H9 (cell line): Measurements from ENCODE around the gene SUPT6H. TPM values are rescaled to one million over a fixed set of nuclear protein-coding genes. Genes with fewer than 3 reads are reported as not detected.
A peak's percentile ranks its signal among the peaks of the same experiment; 100 is the strongest.

Source experiments
- DNase-seq: peaks from one replicate; pipeline ENCODE4 v3.0.0-alpha.2; 2017
- H2AFZ ChIP-seq: one replicate; pipeline ENCODE4 v1.6.1; 2013; ENCODE audit warnings: mild to moderate bottlenecking, low read length, control low read depth, moderate library complexity
- H2AK5ac ChIP-seq: 2 replicates; pipeline ENCODE4 v1.6.1; 2013; ENCODE audit warnings: low read length, control low read depth, mixed read lengths; ENCODE audit not compliant: insufficient read length
- H2BK120ac ChIP-seq: one replicate; pipeline ENCODE4 v1.6.1; 2013; ENCODE audit warnings: low read depth, mild to moderate bottlenecking, low read length, control low read depth, inconsistent platforms; ENCODE audit not compliant: poor library complexity, severe bottlenecking
- H2BK12ac ChIP-seq: 2 replicates; pipeline ENCODE4 v1.6.1; 2013; ENCODE audit warnings: low read length, control low read depth, mixed read lengths, low read depth; ENCODE audit not compliant: insufficient read length
- H2BK15ac ChIP-seq: 2 replicates; pipeline ENCODE4 v1.6.1; 2013; ENCODE audit warnings: low read depth, low read length, control low read depth
- H2BK20ac ChIP-seq: one replicate; pipeline ENCODE4 v1.6.1; 2013; ENCODE audit warnings: low read depth, mild to moderate bottlenecking, low read length, control low read depth, inconsistent platforms; ENCODE audit not compliant: poor library complexity, severe bottlenecking
- H2BK5ac ChIP-seq: 2 replicates; pipeline ENCODE4 v1.6.1; 2013; ENCODE audit warnings: low read length, control low read depth, mixed read lengths; ENCODE audit not compliant: insufficient read length
- H3K14ac ChIP-seq: 2 replicates; pipeline ENCODE4 v1.6.1; 2013; ENCODE audit warnings: low read length, control low read depth; ENCODE audit not compliant: insufficient read depth
- H3K18ac ChIP-seq: 2 replicates; pipeline ENCODE4 v1.6.1; 2013; ENCODE audit warnings: low read depth, mild to moderate bottlenecking, mixed read lengths, low read length, control low read depth; ENCODE audit not compliant: insufficient read length
- H3K23ac ChIP-seq: 2 replicates; pipeline ENCODE4 v1.6.1; 2013; ENCODE audit warnings: low read length, control low read depth, mixed read lengths, low read depth; ENCODE audit not compliant: insufficient read length
- H3K23me2 ChIP-seq: 2 replicates; pipeline ENCODE4 v1.6.1; 2013; ENCODE audit warnings: low read depth, mild to moderate bottlenecking, mixed read lengths, low read length, control low read depth; ENCODE audit not compliant: insufficient read length, poor library complexity, severe bottlenecking
- H3K27ac ChIP-seq: 2 replicates; pipeline ENCODE4 v1.5.1; 2013; ENCODE audit warnings: low read length, control low read depth, mixed read lengths, low read depth; ENCODE audit not compliant: insufficient read length
- H3K27me3 ChIP-seq: 2 replicates; pipeline ENCODE4 v1.6.1; 2013; ENCODE audit warnings: low read length, control low read depth, inconsistent platforms; ENCODE audit not compliant: insufficient read depth
- H3K4ac ChIP-seq: 2 replicates; pipeline ENCODE4 v1.6.1; 2013; ENCODE audit warnings: low read depth, mild to moderate bottlenecking, control low read depth, inconsistent platforms, low read length, moderate library complexity
- H3K4me1 ChIP-seq: 2 replicates; pipeline ENCODE4 v1.6.1; 2013; ENCODE audit warnings: low read length, control low read depth, inconsistent platforms; ENCODE audit not compliant: insufficient read depth
- H3K4me2 ChIP-seq: 2 replicates; pipeline ENCODE4 v1.6.1; 2013; ENCODE audit warnings: low read length, control low read depth, mixed read lengths; ENCODE audit not compliant: insufficient read length, insufficient read depth
- H3K56ac ChIP-seq: 2 replicates; pipeline ENCODE4 v1.6.1; 2013; ENCODE audit warnings: low read depth, mild to moderate bottlenecking, mixed read lengths, low read length, control low read depth; ENCODE audit not compliant: insufficient read length
- H3K79me1 ChIP-seq: 2 replicates; pipeline ENCODE4 v1.6.1; 2013; ENCODE audit warnings: low read depth, mild to moderate bottlenecking, moderate library complexity, low read length, control low read depth, inconsistent platforms; ENCODE audit not compliant: insufficient read depth, poor library complexity, severe bottlenecking
- H3K79me2 ChIP-seq: 2 replicates; pipeline ENCODE4 v1.6.1; 2013; ENCODE audit warnings: low read length, control low read depth, inconsistent platforms; ENCODE audit not compliant: insufficient read depth
- H3K9ac ChIP-seq: 2 replicates; pipeline ENCODE4 v1.6.1; 2013; ENCODE audit warnings: low read length, control low read depth, mixed read lengths; ENCODE audit not compliant: insufficient read length; ENCODE audit errors: extremely low read depth
- H3K9me3 ChIP-seq: one replicate; pipeline ENCODE4 v1.6.1; 2013; ENCODE audit warnings: low read depth, low read length, inconsistent platforms; ENCODE audit not compliant: control insufficient read depth
- H3T11ph ChIP-seq: one replicate; pipeline ENCODE4 v1.6.1; 2013; ENCODE audit warnings: mild to moderate bottlenecking, low read length, control low read depth, inconsistent platforms
- H4K20me1 ChIP-seq: one replicate; pipeline ENCODE4 v1.6.1; 2013; ENCODE audit not compliant: control insufficient read depth, insufficient read length, insufficient read depth
- H4K5ac ChIP-seq: 2 replicates; pipeline ENCODE4 v1.6.1; 2013; ENCODE audit warnings: low read depth, mild to moderate bottlenecking, mixed read lengths, low read length, control low read depth; ENCODE audit not compliant: insufficient read length
- H4K8ac ChIP-seq: replicated peaks from 2 replicates; pipeline ENCODE4 v1.6.1; 2013; ENCODE audit warnings: low read length, control low read depth, mixed read lengths, low read depth; ENCODE audit not compliant: insufficient read length
- H4K91ac ChIP-seq: 2 replicates; pipeline ENCODE4 v1.6.1; 2013; ENCODE audit warnings: low read depth, mild to moderate bottlenecking, moderate library complexity, mixed read lengths, low read length, control low read depth; ENCODE audit not compliant: insufficient read length
- H3K27ac Mint-ChIP-seq, 3 experiments: 2 replicates in 2 of 3; 3 replicates in 1 of 3; pipeline ENCODE4 v1.8.0; 2020 to 2021; ENCODE audit warnings: mixed read lengths in 3 of 3, mild to moderate bottlenecking in 1 of 3, moderate library complexity in 1 of 3
- H3K27me3 Mint-ChIP-seq: 2 replicates; pipeline ENCODE4 v1.8.0; 2021; ENCODE audit warnings: low read depth, mild to moderate bottlenecking, moderate library complexity, mixed read lengths
- H3K36me3 Mint-ChIP-seq, 3 experiments: 2 replicates in 2 of 3; 3 replicates in 1 of 3; pipeline ENCODE4 v1.8.0; 2020 to 2021; ENCODE audit warnings: low read depth in 3 of 3, mixed read lengths in 3 of 3; ENCODE audit not compliant: insufficient read depth in 1 of 3
- H3K4me1 Mint-ChIP-seq, 2 experiments: 2 replicates each; pipeline ENCODE4 v1.8.0; 2020; ENCODE audit warnings: mixed read lengths in 2 of 2
- H3K4me3 Mint-ChIP-seq, 2 experiments: 2 replicates in 1 of 2; 3 replicates in 1 of 2; pipeline ENCODE4 v1.8.0; 2020 to 2021; ENCODE audit warnings: mild to moderate bottlenecking in 2 of 2, mixed read lengths in 2 of 2, moderate library complexity in 1 of 2
- H3K9me3 Mint-ChIP-seq, 2 experiments: 2 replicates in 1 of 2; 3 replicates in 1 of 2; pipeline ENCODE4 v1.8.0; 2020; ENCODE audit warnings: mild to moderate bottlenecking in 2 of 2, mixed read lengths in 2 of 2, moderate library complexity in 1 of 2
- WGBS: extraction: QIAGEN DNeasy Blood & Tissue Kit; methylation state at CpG from one replicate; pipeline ENCODE4 v1.1.7; 2013; ENCODE audit warnings: missing lambda C conversion rate, low lambda C conversion rate, mixed read lengths; ENCODE audit not compliant: insufficient read length; ENCODE audit errors: extremely low coverage; 5-methylcytosine and 5-hydroxymethylcytosine counted together
- long read RNA-seq: library from polyadenylated mRNA; unstranded; transcript quantifications from one replicate; pipeline ENCODE4 v2.0.0, GENCODE V29; 2020
- total RNA-seq: library from RNA; stranded (reverse); gene quantifications from 2 replicates; pipeline ENCODE4 v1.2.1, GENCODE V29; 2021
- TF ChIP-seq, protein P1 (sequence below): fragments of 200-600 bp; sonication (generic); conservative IDR thresholded peaks from 3 replicates; pipeline ENCODE4 v1.8.0; 2021; ENCODE audit warnings: antibody characterized with exemption, mild to moderate bottlenecking

The SUPT6H gene
- 78.5 and 85.8 TPM in 2 replicates for total RNA-seq
- long read RNA-seq, full-length matches to known transcripts, result 12 of 66 reads
- long read RNA-seq, partial matches to known transcripts, result 43 of 66 reads
- long read RNA-seq, other reads (novel, unspliced or antisense), result 11 of 66 reads

DNA sequence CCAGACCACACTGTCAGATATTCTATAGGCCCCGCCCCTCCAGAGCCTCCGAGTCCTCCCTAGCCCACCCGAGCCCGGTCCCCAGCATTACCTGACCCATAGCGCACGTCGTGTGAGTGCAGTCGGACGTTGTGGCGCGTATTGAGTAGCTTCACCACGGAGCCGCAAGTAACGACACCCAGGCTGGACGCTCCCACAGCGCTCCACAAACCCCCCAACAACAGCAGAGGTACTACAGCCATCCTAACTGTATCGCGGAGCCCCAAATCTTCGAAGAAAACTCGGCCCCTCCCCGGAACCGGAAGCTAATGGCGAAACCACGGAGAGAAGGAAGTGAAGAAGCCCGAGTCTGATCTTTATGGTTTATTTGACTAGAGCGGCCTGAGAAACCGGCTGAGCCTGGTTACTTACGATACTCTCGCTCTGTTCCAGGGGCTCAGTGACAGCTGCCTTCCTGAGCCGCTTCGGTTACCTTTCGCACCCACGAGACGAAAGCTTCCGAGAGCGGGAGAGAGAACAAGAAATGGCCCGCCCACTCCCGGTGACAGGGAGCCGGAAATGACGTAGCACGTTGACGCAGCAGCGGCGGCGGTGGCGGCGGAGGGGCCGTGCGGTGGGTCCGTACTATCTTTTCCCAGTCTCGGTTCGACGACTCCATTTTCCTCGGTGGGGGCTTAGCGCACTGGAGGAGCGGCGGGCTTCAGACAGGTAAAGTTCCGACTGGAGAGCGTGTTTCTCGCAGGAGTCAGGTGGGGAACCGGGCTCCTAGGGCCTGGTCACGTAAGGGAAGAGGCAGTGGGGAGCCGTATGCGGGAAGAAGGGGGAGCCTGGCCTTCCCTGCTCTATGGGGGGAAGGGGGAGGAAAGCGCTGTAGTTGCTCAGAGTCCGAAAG, at the start of gene SUPT6H, which contains the start of gene SDF2:
Gene SUPT6H (plus strand): TSS at position 571 of the 892 bp plus-strand sequence. CDS start 11,197 bp downstream, outside the sequence.
Gene SDF2 (minus strand): TSS at position 272 of the 892 bp plus-strand sequence. CDS start 30 bp downstream, at position 242.
- H2BK5ac ChIP-seq, result peak within 1 kb of the TSS; percentile 55
- Mint-ChIP-seq H3K4me1 (peaks cover 16 to 20% of the 10 kb centered on the region in 2 experiments), H3K4me3 (peak within 1 kb of the TSS; percentile 100), H3K27me3 (no peaks in the 10 kb centered on the region; the same call in 1 of the 2 replicates), H3K9me3 (peaks cover 28 to 33% of the 10 kb centered on the region in 2 experiments), H3K36me3 (peaks cover 36 to 58% (median 56%) of the 10 kb centered on the region in 3 experiments), H3K27ac (peak within 1 kb of the TSS; percentile 100)
- peaks cover 2% of the 10 kb centered on the region; the same call in 1 of the 2 replicates for H3K4me1 ChIP-seq
- peak within 1 kb of the TSS; percentile 47 for H3K27ac ChIP-seq
- H3K4ac ChIP-seq, result no peak within 1 kb of the TSS
- H3K23ac ChIP-seq, result no peak within 1 kb of the TSS
- peak within 1 kb of the TSS; percentile 93 for H2AFZ ChIP-seq
- H2BK120ac ChIP-seq, result no peak within 1 kb of the TSS
- H3K14ac ChIP-seq, result peak within 1 kb of the TSS; percentile 83
- no peak within 1 kb of the TSS for H4K91ac ChIP-seq
- H3K79me1 ChIP-seq, result peaks cover 3% of the 10 kb centered on the region
- no peaks in the 10 kb centered on the region for H3K9me3 ChIP-seq
- peak within 1 kb of the TSS; percentile 82 for H3K18ac ChIP-seq
- no peak within 1 kb of the TSS for H4K5ac ChIP-seq
- no CpG with 5 or more reads among the region's 66 CpGs for WGBS
- H3K56ac ChIP-seq, result no peak within 1 kb of the TSS
- no peak within 1 kb of the TSS for H2BK15ac ChIP-seq
- H3K9ac ChIP-seq, result peak within 1 kb of the TSS; percentile 93
- no peak within 1 kb of the TSS for H2AK5ac ChIP-seq
- TF ChIP-seq, protein P1, sequence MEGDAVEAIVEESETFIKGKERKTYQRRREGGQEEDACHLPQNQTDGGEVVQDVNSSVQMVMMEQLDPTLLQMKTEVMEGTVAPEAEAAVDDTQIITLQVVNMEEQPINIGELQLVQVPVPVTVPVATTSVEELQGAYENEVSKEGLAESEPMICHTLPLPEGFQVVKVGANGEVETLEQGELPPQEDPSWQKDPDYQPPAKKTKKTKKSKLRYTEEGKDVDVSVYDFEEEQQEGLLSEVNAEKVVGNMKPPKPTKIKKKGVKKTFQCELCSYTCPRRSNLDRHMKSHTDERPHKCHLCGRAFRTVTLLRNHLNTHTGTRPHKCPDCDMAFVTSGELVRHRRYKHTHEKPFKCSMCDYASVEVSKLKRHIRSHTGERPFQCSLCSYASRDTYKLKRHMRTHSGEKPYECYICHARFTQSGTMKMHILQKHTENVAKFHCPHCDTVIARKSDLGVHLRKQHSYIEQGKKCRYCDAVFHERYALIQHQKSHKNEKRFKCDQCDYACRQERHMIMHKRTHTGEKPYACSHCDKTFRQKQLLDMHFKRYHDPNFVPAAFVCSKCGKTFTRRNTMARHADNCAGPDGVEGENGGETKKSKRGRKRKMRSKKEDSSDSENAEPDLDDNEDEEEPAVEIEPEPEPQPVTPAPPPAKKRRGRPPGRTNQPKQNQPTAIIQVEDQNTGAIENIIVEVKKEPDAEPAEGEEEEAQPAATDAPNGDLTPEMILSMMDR, result no peak
- H3K27me3 ChIP-seq, result no peaks in the 10 kb centered on the region
- DNase-seq, result peak; percentile 95
- no peak within 1 kb of the TSS for H2BK12ac ChIP-seq
- peak within 1 kb of the TSS; percentile 95 for H3K4me2 ChIP-seq
- H3K79me2 ChIP-seq, result peaks cover 25% of the 10 kb centered on the region; the same call in 1 of the 2 replicates
- no peaks in the 10 kb centered on the region for H4K20me1 ChIP-seq
- no peak within 1 kb of the TSS for H2BK20ac ChIP-seq
- no peak within 1 kb of the TSS for H4K8ac ChIP-seq
- no peak within 1 kb of the TSS for H3T11ph ChIP-seq
- H3K23me2 ChIP-seq, result peaks cover 5% of the 10 kb centered on the region
